ENCODE data around the gene KCNQ5. TPM values are rescaled to one million over a fixed set of nuclear protein-coding genes. Genes with fewer than 3 reads are reported as not detected.

Gene KCNQ5
- polyA plus RNA-seq, 3 donors, result not detected

- Histone ChIP-seq H3K4me2 (replicated peaks; ENCODE audit: extremely low read depth, low read length, poor library complexity, severe bottlenecking) (no peak overlapping the region), H3K4me3 (replicated peaks in 1 of 3; ENCODE audit: low read depth in 2 of 3, low read length in 3 of 3) (no peak overlapping the region), H3K36me3 (replicated peaks in 1 of 2; ENCODE audit: control insufficient read depth in 1 of 2, insufficient read depth in 2 of 2, low read length in 2 of 2) (no peaks in the 10 kb centered on the region), H3K27me3 (ENCODE audit: control insufficient read depth in 2 of 2, insufficient read depth in 2 of 2, low read length in 2 of 2) (no peaks in the 10 kb centered on the region), H2AFZ (ENCODE audit: insufficient read depth, low read depth, low read length, poor library complexity, severe bottlenecking) (no peak overlapping the region), H4K20me1 (ENCODE audit: insufficient read depth, low read length) (no peaks in the 10 kb centered on the region), H3K4me1 (ENCODE audit: control insufficient read depth in 1 of 2, insufficient read depth in 2 of 2, low read length in 2 of 2) (no peaks in the 10 kb centered on the region), H3K9ac (ENCODE audit: insufficient read depth, low read length, poor library complexity, severe bottlenecking) (no peak overlapping the region), H3K9me3 (replicated peaks in 1 of 2; ENCODE audit: control insufficient read depth in 1 of 2, insufficient read depth in 1 of 2, low read length in 2 of 2) (no peaks in the 10 kb centered on the region), H3K79me2 (ENCODE audit: insufficient read depth, low read length) (no peaks in the 10 kb centered on the region), H3K27ac (ENCODE audit: low read depth in 1 of 2, low read length in 2 of 2) (no peak overlapping the region)
- Mint-ChIP-seq H3K4me3 (no peak overlapping the region), H3K36me3 (no peaks in the 10 kb centered on the region), H3K9me3 (peaks cover 0 to 7% (median 0%) of the 10 kb centered on the region in 7 donors), H3K27ac (no peak overlapping the region), H3K4me1 (peaks cover 3% of the 10 kb centered on the region), H3K27me3 (ENCODE audit: low read depth in 3 of 3) (no peaks in the 10 kb centered on the region)
- TF ChIP-seq CTCF (IDR thresholded peaks at IDR 0.05), result no peak
- intact Hi-C loops (cut with micrococcal nuclease), result no loop called here
- WGBS (ENCODE audit: insufficient coverage), result 83% methylated on average over 1 of the region's 3 CpGs
- no peak for DNase-seq
Measured at GRCh38 chr6:72784581-72784980, 162.7 kb downstream of the KCNQ5 start.

DNA sequence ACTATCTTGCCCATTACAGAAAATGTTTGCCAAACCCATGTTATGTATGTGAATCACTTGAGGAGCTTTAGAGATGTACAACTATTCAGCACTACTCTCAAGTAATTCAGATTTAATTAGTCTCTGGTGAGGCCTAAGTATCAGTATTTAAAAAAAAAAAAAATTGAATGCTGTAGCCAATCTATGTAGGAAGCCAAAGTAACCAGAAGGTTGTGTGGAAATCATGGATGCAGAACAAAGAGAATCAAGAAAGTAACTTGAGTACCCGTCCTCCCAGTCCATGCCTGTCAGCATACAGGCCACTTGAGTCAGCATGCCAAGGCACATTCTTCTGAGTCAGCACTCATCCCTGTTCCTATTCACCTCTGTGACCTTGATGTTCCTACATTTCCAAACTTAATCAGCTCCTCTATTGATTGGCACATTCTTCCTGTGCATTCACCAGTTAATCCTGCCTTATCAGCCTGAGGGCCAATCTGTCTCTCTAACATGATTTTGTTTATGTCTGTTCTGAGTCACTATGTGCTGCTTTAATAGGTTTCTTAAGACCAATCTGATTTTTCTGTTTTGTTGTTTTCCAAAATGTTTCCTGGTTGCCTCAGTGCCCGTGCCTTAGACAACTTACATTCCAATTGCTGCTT is 165.6 kb downstream of the KCNQ5 start:
- DNase-seq, result no peak
- no peak overlapping the region for H2AFZ ChIP-seq (ENCODE audit: insufficient read depth, low read depth, low read length, poor library complexity, severe bottlenecking)
- H3K4me1 Mint-ChIP-seq, result peaks cover 3% of the 10 kb centered on the region
- H3K27ac Mint-ChIP-seq, result no peak overlapping the region
- no peaks in the 10 kb centered on the region for H3K4me1 ChIP-seq (ENCODE audit: control insufficient read depth in 1 of 2, insufficient read depth in 2 of 2, low read length in 2 of 2)
- H3K4me3 ChIP-seq (replicated peaks in 1 of 3; ENCODE audit: low read depth in 2 of 3, low read length in 3 of 3), result no peak overlapping the region
- TF ChIP-seq CTCF (IDR thresholded peaks at IDR 0.05), result no peak
- peaks cover 0 to 7% (median 0%) of the 10 kb centered on the region in 7 donors for H3K9me3 Mint-ChIP-seq
- H3K27me3 ChIP-seq (ENCODE audit: control insufficient read depth in 2 of 2, insufficient read depth in 2 of 2, low read length in 2 of 2), result no peaks in the 10 kb centered on the region
- H3K36me3 ChIP-seq (replicated peaks in 1 of 2; ENCODE audit: control insufficient read depth in 1 of 2, insufficient read depth in 2 of 2, low read length in 2 of 2), result no peaks in the 10 kb centered on the region
- no peaks in the 10 kb centered on the region for H3K27me3 Mint-ChIP-seq (ENCODE audit: low read depth in 3 of 3)
- no peak overlapping the region for H3K9ac ChIP-seq (ENCODE audit: insufficient read depth, low read length, poor library complexity, severe bottlenecking)
- no peak overlapping the region for H3K4me2 ChIP-seq (replicated peaks; ENCODE audit: extremely low read depth, low read length, poor library complexity, severe bottlenecking)
- no peak overlapping the region for H3K27ac ChIP-seq (ENCODE audit: low read depth in 1 of 2, low read length in 2 of 2)
- H4K20me1 ChIP-seq (ENCODE audit: insufficient read depth, low read length), result no peaks in the 10 kb centered on the region
- 100% methylated on average over 1 of the region's 2 CpGs for WGBS (ENCODE audit: insufficient coverage)
- no peak overlapping the region for H3K4me3 Mint-ChIP-seq
- no peaks in the 10 kb centered on the region for H3K36me3 Mint-ChIP-seq
- no peaks in the 10 kb centered on the region for H3K79me2 ChIP-seq (ENCODE audit: insufficient read depth, low read length)
- no peaks in the 10 kb centered on the region for H3K9me3 ChIP-seq (replicated peaks in 1 of 2; ENCODE audit: control insufficient read depth in 1 of 2, insufficient read depth in 1 of 2, low read length in 2 of 2)
- intact Hi-C loops (cut with micrococcal nuclease), result no loop called here

All from CD14-positive monocyte (primary cell).